ENCODE data around the gene SUSD3.

DNA sequence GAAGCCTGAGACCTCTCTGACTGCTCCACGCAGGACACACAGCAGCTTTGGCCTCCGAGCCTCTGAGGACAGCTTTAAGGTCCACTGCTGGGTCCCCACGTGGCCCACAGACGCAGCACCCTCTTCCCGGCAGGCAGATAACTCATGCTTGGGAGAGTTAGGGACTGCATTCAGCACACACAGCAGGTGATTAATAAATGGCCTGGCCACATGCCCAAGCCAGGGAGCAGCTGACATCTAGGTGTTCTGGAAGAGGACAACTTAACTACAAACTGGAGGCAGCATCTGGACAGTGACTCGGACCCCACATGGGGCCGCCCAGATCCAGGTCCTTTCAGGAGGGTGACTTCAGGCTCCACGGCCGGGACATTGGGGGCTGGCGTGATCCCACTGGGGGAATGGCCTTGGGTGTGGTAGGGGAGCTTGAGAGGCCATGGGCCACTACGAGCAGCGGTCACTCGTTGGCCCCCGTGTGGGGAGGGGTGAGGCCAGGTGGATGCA lies 64.3 kb downstream of the SUSD3 start:
- TF ChIP-seq, protein P1, sequence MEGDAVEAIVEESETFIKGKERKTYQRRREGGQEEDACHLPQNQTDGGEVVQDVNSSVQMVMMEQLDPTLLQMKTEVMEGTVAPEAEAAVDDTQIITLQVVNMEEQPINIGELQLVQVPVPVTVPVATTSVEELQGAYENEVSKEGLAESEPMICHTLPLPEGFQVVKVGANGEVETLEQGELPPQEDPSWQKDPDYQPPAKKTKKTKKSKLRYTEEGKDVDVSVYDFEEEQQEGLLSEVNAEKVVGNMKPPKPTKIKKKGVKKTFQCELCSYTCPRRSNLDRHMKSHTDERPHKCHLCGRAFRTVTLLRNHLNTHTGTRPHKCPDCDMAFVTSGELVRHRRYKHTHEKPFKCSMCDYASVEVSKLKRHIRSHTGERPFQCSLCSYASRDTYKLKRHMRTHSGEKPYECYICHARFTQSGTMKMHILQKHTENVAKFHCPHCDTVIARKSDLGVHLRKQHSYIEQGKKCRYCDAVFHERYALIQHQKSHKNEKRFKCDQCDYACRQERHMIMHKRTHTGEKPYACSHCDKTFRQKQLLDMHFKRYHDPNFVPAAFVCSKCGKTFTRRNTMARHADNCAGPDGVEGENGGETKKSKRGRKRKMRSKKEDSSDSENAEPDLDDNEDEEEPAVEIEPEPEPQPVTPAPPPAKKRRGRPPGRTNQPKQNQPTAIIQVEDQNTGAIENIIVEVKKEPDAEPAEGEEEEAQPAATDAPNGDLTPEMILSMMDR (IDR thresholded peaks at IDR 0.05; ENCODE audit: borderline replicate concordance, extremely low read depth, low read length, poor library complexity, severe bottlenecking): no peak
- no peak for TF ChIP-seq EZH2 (IDR thresholded peaks at IDR 0.05; ENCODE audit: borderline replicate concordance, low read depth, low read length, severe bottlenecking)
